Thyroid gland (tissue), 4 donors: ENCODE results near the gene RNF32.

ENCODE experiments used
- CTCF ChIP-seq, 6 experiments: fragments of 200-600 bp in 3 of 6; fragments of 450-650 bp in 3 of 6; sonication (generic) in 3 of 6; IDR thresholded peaks; one replicate each; pipeline ENCODE4 v1.5.1; 2016 to 2019; ENCODE audit warnings: antibody characterized with exemption in 6 of 6, mild to moderate bottlenecking in 2 of 6, inconsistent platforms in 1 of 6, moderate library complexity in 1 of 6
- POLR2A ChIP-seq, 2 donors: fragments of 450-650 bp; IDR thresholded peaks; one replicate each; pipeline ENCODE4 v1.6.1; 2017; ENCODE audit warnings: antibody characterized with exemption in 2 of 2, mild to moderate bottlenecking in 2 of 2, moderate library complexity in 1 of 2

- no peak for TF ChIP-seq CTCF (IDR thresholded peaks at IDR 0.05)
- no peak for TF ChIP-seq POLR2A (IDR thresholded peaks at IDR 0.05)
These were observed 28.7 kb downstream of the RNF32 start for GRCh38 chr7:156669035-156669828.
